Fibroblast of lung (primary cell): Measurements from ENCODE around the gene AKAP10. TPM values are rescaled to one million over a fixed set of nuclear protein-coding genes. Genes with fewer than 3 reads are reported as not detected.

Experiments used
- DNase-seq, 2 donors: peaks; one replicate each; pipeline versions ENCODE4 v3.0.0 to v3.0.0-alpha.2; 2010; ENCODE audit warnings: low read depth in 2 of 2
- H2AFZ ChIP-seq: 2 replicates; pipeline ENCODE4 v1.5.1; 2012; ENCODE audit warnings: low read length, control low read depth, inconsistent platforms
- H3K27ac ChIP-seq: 2 replicates; pipeline ENCODE4 v1.5.1; 2011; ENCODE audit warnings: low read length, control low read depth; ENCODE audit not compliant: insufficient read depth
- H3K27me3 ChIP-seq: 2 replicates; pipeline ENCODE4 v1.5.1; 2011; ENCODE audit warnings: mild to moderate bottlenecking, low read length; ENCODE audit not compliant: control insufficient read depth, insufficient read depth
- H3K36me3 ChIP-seq: 2 replicates; pipeline ENCODE4 v1.5.1; 2011; ENCODE audit warnings: low read length; ENCODE audit not compliant: control insufficient read depth, insufficient read depth
- H3K4me1 ChIP-seq: 2 replicates; pipeline ENCODE4 v1.5.1; 2011; ENCODE audit warnings: low read length; ENCODE audit not compliant: control insufficient read depth, insufficient read depth; ENCODE audit errors: extremely low read depth
- H3K4me2 ChIP-seq: 2 replicates; pipeline ENCODE4 v1.5.1; 2011; ENCODE audit warnings: low read length, control low read depth; ENCODE audit not compliant: insufficient read depth; ENCODE audit errors: extremely low read depth
- H3K4me3 ChIP-seq, 4 experiments: fragments of 200-600 bp in 1 of 4; sonication (generic) in 1 of 4; replicated peaks in 1 of 4; 2 replicates each; pipeline ENCODE4 v1.5.1; 2011 to 2016; ENCODE audit warnings: low read length in 4 of 4, low read depth in 3 of 4, mild to moderate bottlenecking in 3 of 4, control low read depth in 2 of 4, inconsistent platforms in 1 of 4, mixed read lengths in 1 of 4; ENCODE audit not compliant: insufficient read depth in 1 of 4; ENCODE audit errors: control extremely low read depth in 1 of 4
- H3K79me2 ChIP-seq: 2 replicates; pipeline ENCODE4 v1.5.1; 2012; ENCODE audit warnings: mild to moderate bottlenecking, low read length, inconsistent platforms; ENCODE audit not compliant: control insufficient read depth, insufficient read depth
- H3K9ac ChIP-seq: 2 replicates; pipeline ENCODE4 v1.5.1; 2011; ENCODE audit warnings: mild to moderate bottlenecking, low read length, control low read depth; ENCODE audit not compliant: insufficient read depth
- H3K9me3 ChIP-seq: 2 replicates; pipeline ENCODE4 v1.5.1; 2012; ENCODE audit warnings: low read depth, low read length; ENCODE audit not compliant: control insufficient read depth, insufficient read depth
- H4K20me1 ChIP-seq: 2 replicates; pipeline ENCODE4 v1.5.1; 2011; ENCODE audit warnings: low read length; ENCODE audit not compliant: control insufficient read depth, insufficient read depth; ENCODE audit errors: extremely low read depth
- CTCF ChIP-seq, 2 donors: IDR thresholded peaks in 1 of 2; conservative IDR thresholded peaks in 1 of 2; 1 replicate in 1 of 2; 2 replicates in 1 of 2; pipeline ENCODE4 v1.5.1; 2011 to 2012; ENCODE audit warnings: low read length in 2 of 2, control low read depth in 1 of 2, inconsistent platforms in 1 of 2, low read depth in 1 of 2, mild to moderate bottlenecking in 1 of 2
- EZH2 ChIP-seq: IDR thresholded peaks from 2 replicates; pipeline ENCODE4 v1.5.1; 2012; ENCODE audit warnings: low read length, control low read depth, mild to moderate bottlenecking; ENCODE audit errors: missing control alignments
- polyA plus RNA-seq, 2 donors: library from polyadenylated mRNA; depleted of rRNA in 1 of 2; stranded (reverse) in 1 of 2; unstranded in 1 of 2; fragments of >200 nt; gene quantifications; 2 replicates each; pipeline ENCODE4 v1.2.1, GENCODE V29; 2011 to 2012; ENCODE audit warnings: missing spikeins in 1 of 2
- total RNA-seq: library from RNA; depleted of rRNA; stranded (reverse); fragments of >200 nt; gene quantifications from 2 replicates; pipeline ENCODE4 v1.2.1, GENCODE V29; 2014

AKAP10 gene
- total and polyA plus RNA-seq, 2 donors (not counting 1 experiment from before 2014, with no cell fraction given), result 19.0 to 29.2 TPM

DNA sequence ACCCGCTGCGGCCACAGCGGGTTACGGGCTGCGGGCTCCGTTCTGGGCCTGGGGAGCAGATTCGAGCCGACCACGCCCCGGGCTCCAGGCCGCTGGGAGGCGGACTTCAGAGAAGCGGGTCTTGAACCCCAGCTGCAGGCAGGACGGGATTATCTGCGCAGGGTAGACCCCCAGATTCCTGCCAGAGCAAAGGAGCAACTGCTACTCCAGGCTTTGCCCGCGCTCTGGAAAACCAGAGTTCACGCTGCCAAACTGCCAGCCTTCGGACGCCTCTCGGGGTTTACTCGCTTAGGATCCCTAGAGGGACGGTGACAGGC lies 109.6 kb downstream of the AKAP10 start:
- TF ChIP-seq CTCF (conservative IDR thresholded peaks at IDR 0.05 in 1 of 2, IDR thresholded peaks at IDR 0.05 in 1 of 2; ENCODE audit: low read depth in 1 of 2, low read length in 2 of 2), result peak in 1 of 2 donors; percentile 11
- no peak for TF ChIP-seq EZH2
- no peak for DNase-seq
- no peaks in the 10 kb centered on the region for H4K20me1 ChIP-seq
- no peaks in the 10 kb centered on the region for H3K27me3 ChIP-seq
- no peaks in the 10 kb centered on the region for H3K9me3 ChIP-seq
- peak overlapping the region; percentile 50 for H2AFZ ChIP-seq
- no peaks in the 10 kb centered on the region for H3K79me2 ChIP-seq
- H3K4me3 ChIP-seq, result peak overlapping the region in 3 of 4 experiments; percentile 9 to 63 (median 31)
- peak overlapping the region; percentile 57 for H3K9ac ChIP-seq
- H3K36me3 ChIP-seq, result no peaks in the 10 kb centered on the region
- no peaks in the 10 kb centered on the region for H3K4me1 ChIP-seq
- H3K4me2 ChIP-seq, result peak overlapping the region; percentile 61
- no peak overlapping the region for H3K27ac ChIP-seq

DNA sequence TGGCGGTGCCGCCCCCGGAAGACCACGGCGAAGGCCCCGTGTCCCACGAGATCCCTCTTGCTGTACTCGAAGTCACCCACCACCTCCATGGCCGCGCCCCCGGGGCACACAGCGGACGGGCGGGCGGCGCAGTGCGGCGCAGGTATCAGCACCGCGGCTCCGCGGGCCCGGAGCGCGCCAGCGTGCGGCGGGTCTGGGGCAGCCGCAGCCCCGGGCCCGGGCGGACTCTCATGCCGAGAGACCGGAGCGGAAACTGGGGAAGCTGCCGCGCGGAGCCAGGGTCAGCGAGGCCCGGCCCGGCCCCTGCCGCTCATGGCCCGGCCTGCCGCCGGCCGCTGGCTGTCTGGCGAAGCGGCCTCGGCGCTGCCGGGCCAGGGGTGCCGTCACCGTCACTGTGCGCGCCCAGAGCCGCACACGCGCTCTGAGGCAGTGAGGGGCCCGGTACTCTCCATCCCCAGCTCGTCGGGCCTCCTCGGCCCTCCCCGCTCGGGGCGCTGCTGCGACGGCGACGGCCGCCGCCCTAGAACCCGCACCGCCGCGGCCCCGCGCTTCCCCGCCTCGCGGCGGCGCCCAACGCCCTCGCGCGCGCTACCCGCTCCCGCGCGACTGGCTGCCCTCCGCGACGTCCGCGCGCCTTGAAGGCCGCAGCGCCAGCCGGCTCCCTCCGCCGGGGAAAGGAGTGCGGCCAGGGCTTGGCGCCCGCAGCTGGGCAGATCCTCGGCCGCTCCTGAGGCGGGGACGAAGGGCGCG lies 110.1 kb downstream of the AKAP10 start, which contains the start of gene ULK2:
TSS of gene ULK2 (minus strand) at position 608 of the 750 bp plus-strand sequence. CDS start at position 89, 519 bp downstream.
- Histone ChIP-seq H3K79me2 (no peaks in the 10 kb centered on the region), H3K4me3 (peak within 1 kb of the TSS; percentile 63 to 86 (median 76)), H4K20me1 (no peaks in the 10 kb centered on the region), H3K36me3 (no peaks in the 10 kb centered on the region), H3K4me1 (no peaks in the 10 kb centered on the region), H3K27ac (peak within 1 kb of the TSS; percentile 59), H3K4me2 (peak within 1 kb of the TSS; percentile 93), H3K9ac (peak within 1 kb of the TSS; percentile 77), H3K9me3 (no peaks in the 10 kb centered on the region), H3K27me3 (no peaks in the 10 kb centered on the region), H2AFZ (peak within 1 kb of the TSS; percentile 87)
- peak; percentile 80 to 84 for DNase-seq
- TF ChIP-seq CTCF (conservative IDR thresholded peaks at IDR 0.05 in 1 of 2, IDR thresholded peaks at IDR 0.05 in 1 of 2; ENCODE audit: low read depth in 1 of 2, low read length in 2 of 2), result no peak
- TF ChIP-seq EZH2, result no peak

DNA sequence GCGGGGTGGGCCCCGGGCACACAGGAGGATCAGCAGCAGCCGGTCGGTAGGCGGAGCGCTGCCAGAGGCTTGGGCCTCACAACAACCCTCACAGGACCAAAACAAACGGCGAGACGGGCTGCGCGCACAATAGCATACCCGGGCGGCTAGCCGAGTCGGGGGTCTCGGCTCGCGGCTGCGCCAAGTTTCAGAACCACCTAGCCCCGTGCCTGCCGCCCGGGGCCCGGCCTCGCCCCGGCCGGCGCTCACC lies 110.6 kb downstream of the AKAP10 start:
- Histone ChIP-seq H4K20me1 (no peaks in the 10 kb centered on the region), H3K9me3 (no peaks in the 10 kb centered on the region), H3K36me3 (no peaks in the 10 kb centered on the region), H3K27me3 (no peaks in the 10 kb centered on the region), H3K79me2 (no peaks in the 10 kb centered on the region), H3K9ac (peak overlapping the region; percentile 77), H2AFZ (peak overlapping the region; percentile 87), H3K4me3 (peak overlapping the region; percentile 63 to 86 (median 76)), H3K4me1 (no peaks in the 10 kb centered on the region), H3K4me2 (peak overlapping the region; percentile 93), H3K27ac (peak overlapping the region; percentile 59)
- peak; percentile 62 to 68 for DNase-seq
- TF ChIP-seq EZH2 (no peak), CTCF (conservative IDR thresholded peaks at IDR 0.05 in 1 of 2, IDR thresholded peaks at IDR 0.05 in 1 of 2; ENCODE audit: low read depth in 1 of 2, low read length in 2 of 2) (peak; percentile 38 to 54)
